ENCODE data around the gene TEDC1.

The TEDC1 gene

DNA sequence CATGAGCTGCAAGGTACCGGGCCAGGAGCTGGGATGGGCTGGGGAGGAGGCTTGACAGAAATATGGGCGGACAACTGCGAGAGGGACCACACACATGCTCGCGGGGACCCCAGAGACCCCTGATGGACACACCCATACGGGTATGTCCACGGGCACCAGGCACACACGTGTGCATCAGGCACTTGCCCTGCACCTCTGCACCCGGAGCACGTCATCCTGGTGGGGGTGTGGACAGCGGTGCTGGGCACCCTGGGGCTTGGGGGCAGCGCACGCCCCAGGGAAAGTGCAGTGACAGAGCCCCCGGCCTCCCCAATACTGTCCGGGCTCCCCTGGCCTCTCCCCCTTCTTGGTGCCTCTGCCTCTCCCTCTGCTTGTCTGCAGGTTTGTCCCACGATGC lies 6.1 kb upstream of the TEDC1 start:
- no peak for DNase-seq (ENCODE audit: low read depth in 2 of 2)

DNA sequence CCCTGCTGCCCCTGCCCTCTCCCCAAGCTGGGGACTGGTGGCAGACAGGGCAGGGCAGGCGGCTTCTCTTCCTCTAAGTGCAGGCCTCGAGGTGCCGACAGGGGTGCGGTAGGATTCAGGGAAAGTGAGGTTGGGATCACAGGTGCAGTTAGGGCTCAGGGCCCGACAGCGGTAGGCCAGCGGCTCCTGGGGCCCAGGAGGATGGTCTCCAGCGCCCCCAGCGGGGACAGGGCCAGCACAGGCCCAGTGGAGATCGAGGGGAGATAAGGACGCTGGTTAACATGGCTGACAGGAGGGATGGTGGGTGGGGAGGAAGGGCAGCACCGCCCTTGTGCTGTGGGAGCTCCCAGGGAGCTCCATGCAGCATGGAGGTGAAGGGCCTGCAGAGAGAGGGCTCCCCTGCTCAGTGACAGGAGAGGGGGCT lies 5.3 kb upstream of the TEDC1 start:
- peak in 1 of 2 donors; percentile 36 for DNase-seq (ENCODE audit: low read depth in 2 of 2)

DNA sequence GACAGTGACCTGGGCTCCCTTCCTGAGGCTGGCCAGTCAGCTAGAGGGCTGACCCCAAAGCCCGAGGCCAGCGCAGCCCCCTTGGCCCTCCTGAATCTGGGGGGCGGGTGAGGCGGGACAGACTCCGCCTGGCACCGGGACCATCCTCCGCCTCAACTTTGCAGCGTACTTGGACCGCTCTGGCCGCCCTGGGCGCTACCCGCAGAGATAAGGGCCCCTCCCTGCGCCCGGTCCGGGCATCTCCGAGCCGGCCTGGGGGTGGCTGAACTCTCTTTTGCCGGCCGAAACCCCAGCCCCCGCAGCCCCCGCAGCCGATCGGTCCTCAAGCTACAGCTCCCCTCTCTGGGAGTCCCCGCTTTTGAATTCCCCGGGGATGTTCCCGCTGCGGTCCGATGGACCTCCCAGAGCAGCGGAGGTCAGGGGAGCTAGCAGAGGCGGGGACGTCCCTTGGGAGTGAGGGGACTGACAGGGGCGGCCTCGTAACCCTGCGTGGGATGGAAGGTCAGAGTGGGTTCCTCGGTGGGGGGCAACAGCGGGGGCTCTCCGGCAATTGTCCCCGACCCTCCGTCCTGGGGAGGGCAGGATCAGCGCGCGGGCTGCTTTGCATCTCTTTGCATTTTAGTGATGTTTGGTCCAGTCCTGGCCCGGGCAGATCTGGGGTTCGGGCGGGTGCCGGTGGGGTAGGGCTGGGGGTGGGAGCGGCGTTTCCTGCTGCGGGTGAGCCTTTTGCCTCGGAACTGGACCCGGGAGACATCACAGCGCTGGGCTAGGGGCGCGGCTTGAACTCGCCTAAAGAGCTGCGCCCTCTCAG lies 4.7 kb upstream of the TEDC1 start, which contains the start of gene CRIP1:
Gene CRIP1 (plus strand): TSS at position 724 of the 811 bp plus-strand sequence. CDS start 374 bp downstream, outside the sequence.
- DNase-seq (ENCODE audit: low read depth in 2 of 2), result no peak

- DNase-seq (ENCODE audit: low read depth in 2 of 2), result peak; percentile 29 to 54
Observed at GRCh38 chr14:105486974-105487448, 4.0 kb upstream of the TEDC1 start.

DNA sequence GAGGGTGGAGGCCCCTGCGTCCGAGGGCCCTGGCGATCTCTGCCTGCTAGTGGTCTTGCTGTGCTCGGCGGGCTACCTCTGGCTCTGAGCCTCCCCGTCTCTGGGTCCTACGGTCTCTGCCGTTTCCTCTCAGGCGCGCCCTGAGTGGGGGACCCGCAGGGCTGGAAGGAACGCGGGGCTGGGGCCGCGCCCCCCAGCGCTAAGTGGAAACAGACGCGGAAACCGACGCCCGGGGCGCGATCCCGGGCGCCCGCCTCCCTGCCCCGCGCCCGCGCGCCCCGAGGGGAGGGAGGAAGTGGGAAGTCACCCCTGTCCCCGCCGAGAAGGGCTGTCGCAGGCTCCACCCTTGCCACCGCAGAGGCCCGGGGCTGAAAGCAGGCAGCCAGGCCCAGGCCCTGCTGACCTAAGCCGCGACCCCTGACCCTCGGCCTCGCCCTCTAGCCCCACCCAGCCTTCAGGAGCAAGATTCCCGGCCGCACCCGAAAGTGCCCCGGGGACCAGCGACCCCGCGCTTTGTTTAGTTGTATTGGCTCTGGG lies 3.5 kb upstream of the TEDC1 start:
- peak; percentile 44 to 52 for DNase-seq (ENCODE audit: low read depth in 2 of 2)

GRCh38 chr14:105487986-105488777 lies 2.9 kb upstream of the TEDC1 start:
- DNase-seq (ENCODE audit: low read depth in 2 of 2), result no peak

DNA sequence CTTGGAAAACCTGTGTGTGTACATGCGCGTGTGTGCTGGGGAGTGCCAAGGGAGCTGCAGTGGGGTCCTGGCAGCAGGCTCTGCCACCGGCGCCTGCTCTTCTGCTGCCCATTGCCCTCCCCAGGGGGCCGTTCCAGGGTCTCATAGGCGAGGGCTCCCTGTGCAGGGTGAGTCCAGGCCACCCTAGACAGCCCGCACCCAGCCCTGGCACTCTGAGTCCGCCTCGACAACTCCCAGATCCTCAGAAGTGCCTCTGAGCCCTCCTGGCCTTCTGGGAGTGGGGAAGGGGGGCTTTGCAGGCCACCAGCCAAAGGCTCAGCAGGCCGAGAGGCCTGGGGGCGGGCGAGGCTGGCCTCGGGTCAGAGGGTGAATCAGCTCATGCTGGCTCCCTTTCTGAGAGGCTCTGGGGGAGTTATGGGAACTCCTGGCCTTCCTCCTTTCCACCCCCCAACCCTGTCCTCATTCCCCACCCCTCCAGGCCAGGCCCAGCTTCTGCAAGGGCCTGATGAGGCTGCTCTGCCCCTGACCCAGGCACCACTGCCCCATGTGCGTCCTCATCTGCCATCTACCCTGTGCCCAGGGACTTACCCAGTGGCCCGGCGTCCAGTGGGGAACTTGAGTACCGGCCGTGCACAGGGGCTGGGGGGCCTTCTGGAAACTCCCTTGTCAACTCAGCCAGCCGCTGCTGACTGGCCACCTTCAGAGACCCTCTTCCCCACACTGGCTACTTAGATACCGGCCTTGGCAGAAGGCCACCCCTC lies 2.1 kb upstream of the TEDC1 start:
- DNase-seq (ENCODE audit: low read depth in 2 of 2), result no peak

GRCh38 chr14:105489542-105490266 lies 1.3 kb upstream of the TEDC1 start:
- DNase-seq (ENCODE audit: low read depth in 2 of 2), result peak; percentile 70 to 77

DNA sequence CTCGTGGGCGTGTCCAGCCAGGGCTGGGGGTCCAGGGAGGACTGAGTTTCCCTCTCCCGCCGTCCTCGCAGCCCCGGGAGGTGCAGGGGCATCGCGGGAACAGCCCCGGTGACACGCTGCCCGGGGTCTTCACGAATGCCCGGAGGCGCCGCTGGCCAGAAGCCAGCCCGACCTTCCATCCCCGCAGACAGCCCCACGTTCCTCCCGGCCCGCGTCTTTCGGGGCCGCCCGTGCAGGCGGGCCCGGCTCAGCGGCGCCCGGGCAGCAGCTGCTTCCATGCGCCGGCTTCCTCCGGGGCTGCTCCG lies 827 bp upstream of the TEDC1 start:
- DNase-seq (ENCODE audit: low read depth in 2 of 2), result no peak

GRCh38 chr14:105491366-105491973 lies 424 bp downstream of the TEDC1 start:
- peak; percentile 61 to 75 for DNase-seq (ENCODE audit: low read depth in 2 of 2)

GRCh38 chr14:105492031-105492970 lies 1.3 kb downstream of the TEDC1 start:
- no peak for DNase-seq (ENCODE audit: low read depth in 2 of 2)

GRCh38 chr14:105492971-105493871 lies 2.2 kb downstream of the TEDC1 start:
- DNase-seq (ENCODE audit: low read depth in 2 of 2), result no peak

DNA sequence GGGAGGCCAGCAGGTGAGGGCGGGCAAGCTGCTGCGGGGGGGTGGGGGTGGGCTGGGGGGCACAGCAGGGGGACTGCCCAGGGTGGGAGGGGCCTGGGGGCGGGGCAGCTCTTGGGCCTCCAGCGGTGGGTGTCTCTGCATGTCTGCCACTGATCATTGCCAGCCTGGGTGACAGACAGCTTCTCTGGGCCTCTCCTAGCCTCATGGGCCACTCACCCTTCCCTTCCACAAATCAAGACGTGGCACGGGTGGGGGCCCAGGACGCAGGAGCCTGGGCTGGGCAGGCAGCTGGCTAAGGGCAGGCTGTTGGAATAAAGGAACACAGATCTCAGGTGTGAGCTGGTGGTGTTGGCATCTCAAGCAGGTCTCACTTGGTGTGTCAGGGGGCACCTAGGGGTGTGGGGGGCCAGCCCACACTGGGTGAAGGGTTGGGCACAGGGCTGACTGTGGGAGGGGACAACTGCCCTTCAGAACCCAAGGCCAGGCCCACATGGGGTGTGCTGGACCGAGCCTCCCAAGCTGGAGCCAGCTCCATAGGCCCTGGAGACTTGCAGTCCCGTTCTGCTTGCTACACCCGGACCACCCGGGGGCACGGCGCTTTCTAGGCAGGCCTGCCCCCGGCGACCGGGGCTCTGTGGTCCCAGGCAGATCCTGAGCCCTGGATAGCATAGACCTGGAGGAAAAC lies 3.0 kb downstream of the TEDC1 start:
- DNase-seq (ENCODE audit: low read depth in 2 of 2), result no peak

DNA sequence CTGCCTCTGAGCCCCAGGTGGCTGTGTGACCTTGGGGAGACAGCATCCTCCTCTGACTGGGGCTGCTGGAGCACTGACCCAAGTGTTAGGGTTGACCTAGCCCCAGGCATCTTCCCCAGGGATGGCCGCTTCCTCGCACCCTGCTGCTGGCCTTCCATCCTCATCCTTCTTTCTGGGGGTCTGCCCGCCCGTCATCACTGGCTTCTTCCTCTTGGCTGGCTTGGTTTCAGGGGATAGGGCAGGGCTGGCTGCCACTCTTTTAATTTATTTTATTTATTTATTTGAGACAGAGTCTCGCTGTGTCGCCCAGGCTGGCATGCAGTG lies 3.5 kb downstream of the TEDC1 start:
- no peak for DNase-seq (ENCODE audit: low read depth in 2 of 2)

- DNase-seq (ENCODE audit: low read depth in 2 of 2), result no peak
Observed at GRCh38 chr14:105495101-105495989, 4.3 kb downstream of the TEDC1 start.

- no peak for DNase-seq (ENCODE audit: low read depth in 2 of 2)
Observed at GRCh38 chr14:105495990-105496830, 5.2 kb downstream of the TEDC1 start.
